HG03108 (cell line): Measurements from ENCODE around the gene ZNF514.
A peak's percentile ranks its signal among the peaks of the same experiment; 100 is the strongest.
"Not testable (repeated sequence)": the region's sequence is repeated elsewhere in the genome, so short reads cannot be mapped to it uniquely, and the experiment has no call there.

Experiments used
- ATAC-seq: cut with Tn5 transposase; IDR thresholded peaks from one replicate; pipeline ENCODE4 v1.9.1; 2021; ENCODE audit warnings: moderate library complexity; ENCODE audit not compliant: unreplicated experiment

Gene ZNF514

GRCh38 chr2:95159690-95160449 lies at the start of gene ZNF514:
TSS of gene ZNF514 (minus strand) at chr2:95159848. CDS start at chr2:95153253, 6,595 bp downstream.
- peak; percentile 91 for ATAC-seq

- no peak for ATAC-seq
Observed at GRCh38 chr2:95208106-95208505, 48.5 kb upstream of the ZNF514 start.

- ATAC-seq: peak; percentile 94
Observed at GRCh38 chr2:95207111-95207961, 47.7 kb upstream of the ZNF514 start, which contains the start of gene ZNF892. TSS of gene ZNF892 (plus strand) at chr2:95207521. CDS start at chr2:95207816, 295 bp downstream.

GRCh38 chr2:95206096-95206495 lies 46.4 kb upstream of the ZNF514 start:
- ATAC-seq: no peak

DNA sequence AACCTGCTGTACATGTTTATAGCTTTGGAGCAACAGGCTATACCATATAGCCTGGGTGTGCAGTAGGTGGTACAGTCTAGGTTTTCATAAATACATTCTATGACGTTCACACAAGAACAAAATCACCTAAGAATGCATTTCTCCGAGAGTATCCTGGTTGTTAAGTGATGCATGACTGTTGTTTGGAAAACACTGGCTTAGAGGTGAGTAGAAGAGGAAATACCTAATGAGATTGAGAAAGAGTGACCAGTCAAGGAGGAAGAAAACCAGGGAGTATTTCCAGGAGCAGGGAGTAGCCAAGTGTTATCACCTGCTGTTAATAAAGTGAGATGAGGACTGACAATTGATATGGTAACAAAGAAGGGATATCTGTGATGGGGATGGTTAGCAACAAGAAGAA lies 44.7 kb upstream of the ZNF514 start:
- ATAC-seq: no peak

- ATAC-seq: no peak
Observed at GRCh38 chr2:95203911-95204310, 44.3 kb upstream of the ZNF514 start.

DNA sequence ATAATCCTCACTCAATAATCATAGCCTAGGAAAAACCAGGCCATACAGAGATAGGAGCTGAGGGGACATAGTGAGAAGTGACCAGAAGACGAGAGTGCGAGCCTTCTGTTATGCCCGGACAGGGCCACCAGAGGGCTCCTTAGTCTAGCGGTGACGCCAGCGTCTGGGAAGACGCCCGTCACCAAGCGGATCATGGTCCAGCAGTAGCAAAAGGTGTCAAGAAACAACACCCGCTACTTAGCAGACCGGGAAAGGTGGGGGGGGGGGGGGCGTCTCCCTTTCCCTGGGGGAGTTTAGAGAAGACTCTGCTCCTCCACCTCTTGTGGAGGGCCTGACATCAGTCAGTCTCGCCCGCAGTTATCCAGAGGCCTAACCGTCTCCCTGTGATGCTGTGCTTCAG lies 33.3 kb upstream of the ZNF514 start:
- ATAC-seq: not testable (repeated sequence)

DNA sequence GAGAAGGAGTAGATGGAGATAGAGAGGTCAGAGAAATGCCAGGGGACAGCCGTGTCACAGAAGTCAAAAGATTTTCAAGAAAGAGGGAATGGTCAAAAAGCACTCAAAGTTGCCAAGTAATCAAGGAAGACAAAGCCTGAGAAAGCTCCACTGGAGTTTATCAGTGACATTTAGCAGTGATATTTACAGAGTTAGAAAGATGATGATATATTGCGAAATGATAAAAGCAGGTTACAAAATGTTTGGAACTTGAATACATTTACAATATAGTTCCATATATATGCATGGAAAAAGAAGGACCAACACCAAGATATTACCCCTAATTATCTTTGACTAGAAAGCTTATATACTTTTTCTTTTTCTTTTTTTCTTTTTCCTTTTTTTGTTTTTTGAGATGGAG lies 26.3 kb upstream of the ZNF514 start:
- no peak for ATAC-seq

GRCh38 chr2:95185197-95185596 lies 25.5 kb upstream of the ZNF514 start:
- no peak for ATAC-seq

- ATAC-seq: no peak
Observed at GRCh38 chr2:95181774-95182173, 22.1 kb upstream of the ZNF514 start.

GRCh38 chr2:95179451-95179850 lies 19.8 kb upstream of the ZNF514 start:
- ATAC-seq: no peak

DNA sequence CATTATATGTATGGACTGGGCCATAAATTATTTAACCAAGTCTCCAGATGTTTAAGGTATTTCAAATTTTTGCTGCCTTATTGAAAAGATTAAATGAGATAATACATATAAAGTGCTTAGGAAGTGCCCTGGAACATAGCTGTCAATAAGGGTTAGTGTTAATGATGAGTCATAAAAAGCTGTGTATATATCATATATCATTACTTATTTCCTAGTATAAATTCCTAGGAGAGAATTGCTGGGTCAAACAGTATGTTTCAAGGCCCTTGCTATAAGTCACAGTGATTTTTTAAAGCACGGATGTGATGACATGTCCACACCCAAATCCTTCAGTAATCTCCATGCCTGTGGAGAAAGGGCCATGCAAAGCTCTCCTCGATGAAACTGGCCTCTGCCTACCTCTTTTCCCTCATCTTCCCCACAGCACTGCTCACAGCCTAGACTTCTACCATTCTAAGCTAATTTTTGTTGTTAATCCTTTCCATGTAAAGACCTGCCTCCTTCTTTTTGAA lies 14.4 kb upstream of the ZNF514 start:
- ATAC-seq: no peak

GRCh38 chr2:95171902-95172301 lies 12.3 kb upstream of the ZNF514 start:
- ATAC-seq: no peak

- peak; percentile 3 for ATAC-seq
Observed at GRCh38 chr2:95166065-95166763, 6.6 kb upstream of the ZNF514 start.

GRCh38 chr2:95165371-95166064 lies 5.9 kb upstream of the ZNF514 start, which contains the start of gene ZNF2:
TSS of gene ZNF2 (plus strand) at chr2:95165809. CDS start at chr2:95176227, 10,418 bp downstream.
- peak; percentile 90 for ATAC-seq

- ATAC-seq: peak; percentile 5
Observed at GRCh38 chr2:95165030-95165370, 5.4 kb upstream of the ZNF514 start.

DNA sequence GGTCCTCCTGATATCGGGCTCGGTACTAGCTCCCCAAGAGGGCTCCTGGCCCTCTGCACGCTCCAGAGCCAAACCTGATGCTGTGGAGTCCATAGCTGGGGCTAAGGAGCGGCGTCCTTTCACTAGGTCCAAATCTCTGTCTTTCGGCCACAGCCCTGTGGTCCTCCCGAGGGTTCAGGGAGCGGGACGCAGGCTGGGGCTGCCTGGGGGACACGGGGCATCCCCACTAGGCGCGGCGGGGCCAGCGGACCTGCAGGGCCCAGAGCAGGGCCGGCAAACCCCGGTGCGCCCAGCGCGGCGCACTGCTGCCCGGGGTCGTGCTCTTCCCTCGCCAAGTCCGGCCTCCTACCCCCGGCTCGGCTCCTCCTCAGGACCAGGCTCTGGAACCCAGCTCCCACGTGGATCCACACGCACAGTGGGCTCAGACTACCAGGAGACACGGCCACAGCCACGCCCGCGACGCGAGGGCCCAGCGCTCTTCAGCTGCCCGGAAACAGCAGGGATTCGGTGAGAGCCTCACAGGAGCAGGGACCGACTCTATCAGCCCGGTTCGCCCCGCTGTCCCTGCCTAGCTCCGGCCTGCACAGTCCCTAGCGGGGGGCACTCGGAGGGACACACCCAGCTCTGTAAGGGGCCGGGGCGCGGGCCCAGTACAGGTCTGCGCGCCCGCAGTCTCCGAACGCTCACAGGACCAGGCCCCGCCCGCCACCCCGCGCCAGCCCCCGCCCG lies 593 bp downstream of the ZNF514 start:
- ATAC-seq: peak; percentile 35

DNA sequence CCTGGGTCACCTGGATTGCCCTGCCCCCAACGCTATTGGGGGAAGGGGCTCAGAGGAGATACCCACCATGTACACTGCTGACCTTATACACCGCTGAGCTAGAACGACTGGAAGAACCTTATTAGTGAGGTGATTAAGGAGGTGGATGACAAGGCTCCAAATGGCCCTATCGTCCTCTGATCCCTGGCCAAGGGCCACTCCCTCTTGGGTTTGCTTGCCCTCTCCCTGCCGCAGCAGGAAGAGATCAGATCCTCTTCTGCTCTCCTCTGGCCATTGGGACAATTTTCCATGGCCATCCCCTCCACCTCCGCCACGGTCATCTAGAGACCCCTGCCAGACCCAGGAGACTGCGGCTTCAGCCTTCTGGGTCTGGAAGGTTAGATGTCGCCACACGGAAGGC lies 1.2 kb downstream of the ZNF514 start:
- no peak for ATAC-seq

DNA sequence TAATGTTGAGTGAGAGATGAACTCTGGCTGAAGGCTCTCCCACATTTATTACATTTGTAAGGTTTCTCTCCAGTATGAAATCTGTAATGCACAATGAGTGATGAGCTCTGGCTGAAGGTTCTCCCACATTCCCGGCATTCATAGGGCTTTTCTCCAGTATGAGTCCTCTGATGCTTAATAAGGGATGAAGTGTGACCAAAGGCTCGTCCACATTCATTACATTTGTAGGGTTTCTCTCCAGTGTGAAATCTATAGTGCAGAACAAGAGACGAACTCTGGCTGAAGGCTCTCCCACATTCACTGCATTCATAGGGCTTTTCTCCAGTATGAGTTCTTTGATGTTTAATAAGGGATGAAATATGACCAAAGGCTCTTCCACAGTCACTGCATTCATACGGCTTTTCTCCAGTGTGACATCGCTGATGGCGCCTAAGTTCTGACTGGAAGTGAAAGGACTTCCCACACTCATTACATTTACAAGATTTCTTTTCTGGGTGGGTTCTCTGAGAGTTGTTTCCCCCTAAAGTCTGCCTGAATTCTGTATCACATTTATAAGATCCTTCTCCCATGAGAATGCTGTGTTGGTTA lies 10.2 kb downstream of the ZNF514 start:
- no peak for ATAC-seq
